Measurements from ENCODE around the gene GRAMD1B. TPM values are rescaled to one million over a fixed set of nuclear protein-coding genes. Genes with fewer than 3 reads are reported as not detected.

Gene GRAMD1B
- total and polyA plus RNA-seq, 2 donors from 2014 or later = 4.4 to 18.2 TPM

DNA sequence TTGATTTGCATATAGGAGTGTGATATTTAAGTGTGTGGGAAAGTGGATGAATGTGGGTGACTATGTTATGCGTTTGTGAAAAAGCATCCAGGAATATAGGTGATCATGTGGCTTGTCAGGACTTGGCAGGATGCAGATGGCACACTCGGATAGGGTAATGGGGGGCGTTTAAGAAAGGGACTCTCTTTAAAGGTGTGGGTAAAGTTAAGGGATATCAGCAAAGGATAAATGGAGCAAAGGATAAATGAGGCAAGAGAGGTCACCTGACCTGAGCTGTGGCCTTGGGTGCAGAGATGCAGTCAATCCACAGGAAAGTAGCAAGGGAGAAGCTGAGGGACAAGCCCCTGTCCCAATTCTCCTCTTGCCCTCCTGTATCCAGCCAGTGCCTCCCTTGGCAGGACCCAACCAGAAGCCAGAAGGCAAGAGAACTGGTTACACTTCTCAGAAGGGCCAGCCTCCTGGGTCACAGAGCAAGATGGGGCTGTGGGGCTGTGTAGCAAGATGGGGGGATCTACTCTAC, 47.5 kb upstream of the GRAMD1B start:
- FAIRE-seq = no peak
- Histone ChIP-seq H3K9me3 (ENCODE audit: control insufficient read depth in 2 of 3, insufficient read depth in 1 of 3, low read length in 3 of 3) (no peaks in the 10 kb centered on the region), H3K4me1 (ENCODE audit: control insufficient read depth in 2 of 3, insufficient read depth in 2 of 3, low read depth in 1 of 3, low read length in 3 of 3) (no peaks in the 10 kb centered on the region), H3K9ac (ENCODE audit: low read length in 3 of 3) (no peak overlapping the region), H3K36me3 (ENCODE audit: control insufficient read depth in 2 of 3, insufficient read depth in 3 of 3, low read length in 3 of 3) (no peaks in the 10 kb centered on the region), H3K27ac (ENCODE audit: low read depth in 2 of 2, low read length in 2 of 2) (no peak overlapping the region), H3K4me3 (ENCODE audit: low read length in 3 of 3) (no peak overlapping the region), H3K27me3 (ENCODE audit: control insufficient read depth, insufficient read depth, low read length) (no peaks in the 10 kb centered on the region)
- no peak for TF ChIP-seq CTCF (IDR thresholded peaks at IDR 0.05; ENCODE audit: borderline replicate concordance, extremely low read depth, insufficient read depth)
- intact Hi-C loops (cut with DNase I) = no loop called here
- DNase-seq = no peak

DNA sequence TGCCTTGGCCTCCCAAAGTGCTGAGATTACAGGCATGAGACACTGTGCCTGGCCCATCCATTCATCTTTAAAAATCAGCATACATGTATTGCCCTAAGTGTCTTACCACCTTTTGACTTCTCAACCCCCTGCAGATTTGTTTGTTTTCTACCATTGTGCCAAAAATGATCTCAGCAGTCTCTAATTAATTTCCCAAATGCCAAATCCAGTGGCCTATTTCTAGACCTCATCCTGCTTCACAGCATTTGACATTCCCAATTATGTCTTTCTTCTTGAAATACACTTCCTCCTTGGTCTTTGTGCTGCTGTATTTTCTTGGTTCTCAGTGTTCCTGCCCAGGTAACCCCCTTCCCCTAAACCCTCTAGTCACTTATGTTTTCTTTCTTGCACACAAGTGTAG, 46.0 kb upstream of the GRAMD1B start:
- no peak for DNase-seq
- no peak for TF ChIP-seq CTCF (IDR thresholded peaks at IDR 0.05; ENCODE audit: borderline replicate concordance, extremely low read depth, insufficient read depth)
- Histone ChIP-seq H3K36me3 (ENCODE audit: control insufficient read depth in 2 of 3, insufficient read depth in 3 of 3, low read length in 3 of 3) (no peaks in the 10 kb centered on the region), H3K4me1 (ENCODE audit: control insufficient read depth in 2 of 3, insufficient read depth in 2 of 3, low read depth in 1 of 3, low read length in 3 of 3) (no peaks in the 10 kb centered on the region), H3K9ac (ENCODE audit: low read length in 3 of 3) (no peak overlapping the region), H3K27me3 (ENCODE audit: control insufficient read depth, insufficient read depth, low read length) (no peaks in the 10 kb centered on the region), H3K27ac (ENCODE audit: low read depth in 2 of 2, low read length in 2 of 2) (no peak overlapping the region), H3K9me3 (ENCODE audit: control insufficient read depth in 2 of 3, insufficient read depth in 1 of 3, low read length in 3 of 3) (no peaks in the 10 kb centered on the region), H3K4me3 (ENCODE audit: low read length in 3 of 3) (no peak overlapping the region)
- intact Hi-C loops (cut with DNase I) = no loop called here
- no peak for FAIRE-seq

- no peaks in the 10 kb centered on the region for H3K4me1 ChIP-seq (ENCODE audit: control insufficient read depth in 2 of 3, insufficient read depth in 2 of 3, low read depth in 1 of 3, low read length in 3 of 3)
- TF ChIP-seq CTCF (IDR thresholded peaks at IDR 0.05; ENCODE audit: borderline replicate concordance, extremely low read depth, insufficient read depth) = no peak
- no peaks in the 10 kb centered on the region for H3K36me3 ChIP-seq (ENCODE audit: control insufficient read depth in 2 of 3, insufficient read depth in 3 of 3, low read length in 3 of 3)
- no peak overlapping the region for H3K4me3 ChIP-seq (ENCODE audit: low read length in 3 of 3)
- DNase-seq = peak in 2 of 5 donors; percentile 65 to 71
- no peaks in the 10 kb centered on the region for H3K9me3 ChIP-seq (ENCODE audit: control insufficient read depth in 2 of 3, insufficient read depth in 1 of 3, low read length in 3 of 3)
- intact Hi-C loops (cut with DNase I) = no loop called here
- H3K9ac ChIP-seq (ENCODE audit: low read length in 3 of 3) = no peak overlapping the region
- no peak for FAIRE-seq
- no peaks in the 10 kb centered on the region for H3K27me3 ChIP-seq (ENCODE audit: control insufficient read depth, insufficient read depth, low read length)
- H3K27ac ChIP-seq (ENCODE audit: low read depth in 2 of 2, low read length in 2 of 2) = no peak overlapping the region
Observed at GRCh38 chr11:123386796-123387510, 43.1 kb upstream of the GRAMD1B start.

Data from kidney (tissue), 14 donors.